ENCODE data around the gene GLYATL3. TPM values are rescaled to one million over a fixed set of nuclear protein-coding genes. Genes with fewer than 3 reads are reported as not detected.

GLYATL3 gene
- total and polyA plus RNA-seq, 2 of the 4 experiments (the other 2 are of a cell fraction), result not detected

DNA sequence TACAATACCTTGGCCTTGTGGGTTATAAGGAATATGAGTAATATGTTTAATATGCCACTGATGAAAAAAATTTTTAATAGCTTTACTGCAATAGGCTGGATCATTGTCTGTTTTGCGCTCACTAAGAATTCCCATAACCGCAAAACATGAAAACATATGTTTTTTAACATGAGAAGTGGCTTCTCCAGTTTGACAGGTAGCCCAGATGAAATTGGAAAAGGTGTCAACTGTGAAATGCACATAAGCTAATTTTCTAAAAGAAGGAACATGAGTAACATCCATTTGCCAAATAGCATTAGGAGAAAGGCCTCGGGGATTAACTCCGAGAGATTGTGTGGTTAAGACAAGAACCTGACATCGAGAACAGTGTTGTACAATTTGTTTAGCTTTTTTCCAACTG, 4.9 kb downstream of the GLYATL3 start:
- no peaks in the 10 kb centered on the region for H3K4me1 ChIP-seq (ENCODE audit: control insufficient read depth, insufficient read depth, low read length)
- intact Hi-C loops (cut with micrococcal nuclease), result no loop called here
- H3K27me3 ChIP-seq (ENCODE audit: control insufficient read depth, insufficient read depth, low read length), result no peaks in the 10 kb centered on the region
- no peak overlapping the region for H4K8ac ChIP-seq (ENCODE audit: low read depth in 2 of 2, low read length in 2 of 2)
- no peak overlapping the region for H4K91ac ChIP-seq (ENCODE audit: insufficient read depth, low read depth, low read length)
- H3K27ac ChIP-seq (ENCODE audit: insufficient read depth, low read length), result no peak overlapping the region
- H2BK15ac ChIP-seq (ENCODE audit: low read depth, low read length), result no peak overlapping the region
- H4K5ac ChIP-seq (ENCODE audit: low read depth, low read length), result no peak overlapping the region
- in situ Hi-C loops (cut with MboI; ENCODE audit: low sequenced_read_pairs), result no loop called here
- H3K18ac ChIP-seq (ENCODE audit: low read depth, low read length), result no peak overlapping the region
- no peak overlapping the region for H2BK20ac ChIP-seq (ENCODE audit: low read depth, low read length)
- H3K56ac ChIP-seq (ENCODE audit: extremely low read depth, insufficient read depth, low read length), result no peak overlapping the region
- no peak for ATAC-seq (ENCODE audit: low read depth)
- POLR2A ChIA-PET (ENCODE audit: unreplicated experiment), result no interaction called here
- H3K4me3 ChIP-seq (ENCODE audit: insufficient read depth, low read depth, low read length), result no peak overlapping the region
- no peak overlapping the region for H3K14ac ChIP-seq (replicated peaks; ENCODE audit: low read depth, low read length)
- no peak for TF ChIP-seq RCOR1 (IDR thresholded peaks at IDR 0.05; ENCODE audit: insufficient replicate concordance, low read length)
- no peak overlapping the region for H3K4ac ChIP-seq (ENCODE audit: low read depth, low read length)
- H2BK5ac ChIP-seq (ENCODE audit: low read depth, low read length, poor library complexity, severe bottlenecking), result no peak overlapping the region
- H4K20me1 ChIP-seq (ENCODE audit: insufficient read depth, low read length), result no peaks in the 10 kb centered on the region
- no peaks in the 10 kb centered on the region for H3K36me3 ChIP-seq (ENCODE audit: control insufficient read depth, insufficient read depth, low read length)
- H3K9me3 ChIP-seq (ENCODE audit: control insufficient read depth, insufficient read depth, low read length), result no peaks in the 10 kb centered on the region
- H3K79me1 ChIP-seq (ENCODE audit: low read depth in 1 of 2, low read length in 2 of 2), result no peaks in the 10 kb centered on the region
- no peak overlapping the region for H3K4me2 ChIP-seq (ENCODE audit: low read depth, low read length)
- no peaks in the 10 kb centered on the region for H3K9me1 ChIP-seq (ENCODE audit: insufficient read depth, low read length)
- no peak overlapping the region for H3K23ac ChIP-seq (ENCODE audit: low read depth, low read length)
- no TSS peak for BruUV-seq (replicated peaks)
- CTCF ChIA-PET, result no interaction called here
- H3K9ac ChIP-seq (ENCODE audit: low read depth, low read length), result no peak overlapping the region
- H2AFZ ChIP-seq (replicated peaks; ENCODE audit: low read length, poor library complexity), result no peak overlapping the region
- dilution Hi-C loops (cut with HindIII; ENCODE audit: low sequenced_read_pairs, unreplicated experiment), result no loop called here
- H2BK120ac ChIP-seq (ENCODE audit: low read depth, low read length), result no peak overlapping the region
- H2AK9ac ChIP-seq (replicated peaks; ENCODE audit: low read depth, low read length, poor library complexity), result no peak overlapping the region
- WGBS, 2 experiments (ENCODE audit: extremely low coverage in 2 of 2, insufficient read length in 1 of 2), result no CpG with 5 or more reads among the region's 5 CpGs
- no peak overlapping the region for H2AK5ac ChIP-seq (ENCODE audit: low read depth, low read length)
- DNase-seq, result no peak

Measured in IMR-90 (cell line).